Common myeloid progenitor, CD34-positive (primary cell): Measurements from ENCODE around the gene CRTC1.
"Not testable (repeated sequence)": the region's sequence is repeated elsewhere in the genome, so short reads cannot be mapped to it uniquely, and the experiment has no call there.

Experiments
- CTCF ChIA-PET: fragments of 350-600 bp; sonication (Branson Sonifier 250); formaldehyde crosslinking; loops from one replicate; lab custom pipeline; 2021; ENCODE audit warnings: antibody characterized with exemption; lab: Charles Lee
- POLR2A ChIA-PET: fragments of 350-600 bp; sonication (Branson Sonifier 250); formaldehyde crosslinking; loops from one replicate; lab custom pipeline; 2021; ENCODE audit warnings: antibody characterized with exemption; lab: Charles Lee
- DNase-seq, 3 donors: peaks; one replicate each; pipeline versions ENCODE4 v3.0.0 to v3.0.0-alpha.2; 2013
- H3K27ac ChIP-seq, 2 experiments: 1 replicate in 1 of 2; 2 replicates in 1 of 2; pipeline ENCODE4 v1.7.0; 2013; ENCODE audit warnings: inconsistent platforms in 2 of 2, low read length in 2 of 2, mild to moderate bottlenecking in 2 of 2, low read depth in 1 of 2, moderate library complexity in 1 of 2; ENCODE audit not compliant: severe bottlenecking in 2 of 2, insufficient read depth in 1 of 2, poor library complexity in 1 of 2
- H3K27me3 ChIP-seq, 5 experiments: replicated peaks in 2 of 5; 1 replicate in 3 of 5; 2 replicates in 2 of 5; pipeline versions ENCODE4 v1.6.1 to v1.7.0; 2013; ENCODE audit warnings: low read length in 4 of 5, mild to moderate bottlenecking in 2 of 5, moderate library complexity in 2 of 5, inconsistent platforms in 1 of 5; ENCODE audit not compliant: insufficient read depth in 5 of 5, control insufficient read depth in 4 of 5
- H3K36me3 ChIP-seq, 4 experiments: 1 replicate in 2 of 4; 2 replicates in 2 of 4; pipeline versions ENCODE4 v1.6.1 to v1.7.0; 2013; ENCODE audit warnings: low read length in 3 of 4, control low read depth in 1 of 4, mild to moderate bottlenecking in 1 of 4; ENCODE audit not compliant: control insufficient read depth in 4 of 4, insufficient read depth in 4 of 4
- H3K4me1 ChIP-seq, 4 experiments: 1 replicate in 3 of 4; 2 replicates in 1 of 4; pipeline versions ENCODE4 v1.6.1 to v1.7.1; 2013; ENCODE audit warnings: low read length in 3 of 4, mild to moderate bottlenecking in 3 of 4, control low read depth in 1 of 4, inconsistent platforms in 1 of 4, moderate library complexity in 1 of 4; ENCODE audit not compliant: control insufficient read depth in 4 of 4, insufficient read depth in 4 of 4; ENCODE audit errors: control extremely low read depth in 1 of 4
- H3K4me3 ChIP-seq, 7 experiments: 1 replicate in 4 of 7; 2 replicates in 3 of 7; pipeline versions ENCODE4 v1.5.1 to v1.7.0; 2013; ENCODE audit warnings: mild to moderate bottlenecking in 7 of 7, low read length in 6 of 7, moderate library complexity in 6 of 7, inconsistent platforms in 2 of 7, low read depth in 2 of 7, control low read depth in 1 of 7; ENCODE audit not compliant: insufficient read depth in 4 of 7, control insufficient read depth in 1 of 7; ENCODE audit errors: extremely low read depth in 1 of 7
- H3K9me3 ChIP-seq, 5 experiments: 1 replicate in 4 of 5; 2 replicates in 1 of 5; pipeline versions ENCODE4 v1.6.1 to v1.7.1; 2013; ENCODE audit warnings: low read length in 4 of 5, mild to moderate bottlenecking in 2 of 5, inconsistent platforms in 1 of 5, low read depth in 1 of 5, moderate library complexity in 1 of 5; ENCODE audit not compliant: control insufficient read depth in 4 of 5, insufficient read depth in 2 of 5; ENCODE audit errors: control extremely low read depth in 1 of 5
- WGBS: methylation state at CpG from one replicate; pipeline ENCODE4 v1.1.5; 2013; ENCODE audit not compliant: insufficient coverage; 5-methylcytosine and 5-hydroxymethylcytosine counted together

Gene CRTC1

DNA sequence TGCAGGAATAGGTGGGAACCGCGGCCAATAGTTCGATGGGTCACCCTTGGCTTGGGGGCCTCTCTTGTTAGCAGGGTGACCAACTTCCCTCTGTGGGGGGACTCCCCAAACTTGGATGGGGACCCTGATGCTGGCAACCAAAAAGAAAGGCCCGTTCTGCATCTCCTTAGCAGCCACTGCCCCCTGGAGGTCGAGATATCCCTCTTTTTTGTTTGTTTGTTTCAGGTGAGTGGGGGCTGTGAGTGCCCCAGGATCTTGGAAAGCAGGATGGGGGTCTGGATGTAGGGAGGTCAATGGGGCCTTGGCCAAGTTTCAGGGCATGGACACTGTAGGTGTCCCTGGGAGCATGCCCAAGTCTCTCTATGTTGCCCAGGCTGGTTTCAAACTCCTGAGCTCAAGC, 7.7 kb upstream of the CRTC1 start:
- H3K27me3 ChIP-seq: no peaks in the 10 kb centered on the region
- ChIA-PET CTCF (interaction anchor here (0.6 to 1.9 kb wide), 13 partner anchors 10 to 225 kb away, joined by 3 to 9 read pairs (median 4); no protein-coding TSS in a partner anchor), POLR2A (no interaction called here)
- DNase-seq: peak; percentile 47 to 67 (median 62)
- no peak overlapping the region for H3K4me3 ChIP-seq
- 53% methylated on average over 4 of the region's 5 CpGs for WGBS
- H3K27ac ChIP-seq: no peak overlapping the region
- peaks cover 0 to 3% (median under 1%) of the 10 kb centered on the region in 4 experiments for H3K36me3 ChIP-seq
- H3K9me3 ChIP-seq: no peaks in the 10 kb centered on the region
- peaks cover 0 to 9% (median 0%) of the 10 kb centered on the region in 4 experiments for H3K4me1 ChIP-seq

DNA sequence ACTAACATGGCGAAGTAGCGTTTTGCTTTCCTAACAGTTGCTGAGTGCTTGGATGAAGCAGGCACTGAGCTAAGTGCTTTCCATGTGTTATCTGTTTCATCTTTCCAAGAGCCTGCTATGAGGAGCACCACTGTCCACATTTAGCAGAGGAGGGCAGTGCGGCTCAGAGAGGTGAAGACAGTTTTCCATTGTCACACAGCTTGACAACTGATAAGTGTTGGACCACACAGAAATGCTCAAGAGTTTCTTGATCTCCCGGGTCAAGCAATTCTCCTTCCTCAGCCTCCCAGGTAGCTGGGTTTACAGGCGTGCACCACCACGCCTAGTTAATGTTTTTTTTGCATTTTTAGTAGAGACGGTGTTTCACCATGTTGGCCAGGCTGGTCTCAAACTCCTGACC, 6.8 kb upstream of the CRTC1 start:
- no peaks in the 10 kb centered on the region for H3K9me3 ChIP-seq
- no peak overlapping the region for H3K4me3 ChIP-seq
- DNase-seq: no peak
- H3K4me1 ChIP-seq: peaks cover 0 to 9% (median 0%) of the 10 kb centered on the region in 4 experiments
- POLR2A ChIA-PET: no interaction called here
- CTCF ChIA-PET: interaction anchor here (0.7 to 1.9 kb wide), 12 partner anchors 11 to 226 kb away, joined by 3 to 9 read pairs (median 4); no protein-coding TSS in a partner anchor
- H3K27me3 ChIP-seq: no peaks in the 10 kb centered on the region
- no peak overlapping the region for H3K27ac ChIP-seq
- 93% methylated on average over 7 of the region's 7 CpGs for WGBS
- H3K36me3 ChIP-seq: peaks cover 0 to 2% (median under 1%) of the 10 kb centered on the region in 4 experiments

DNA sequence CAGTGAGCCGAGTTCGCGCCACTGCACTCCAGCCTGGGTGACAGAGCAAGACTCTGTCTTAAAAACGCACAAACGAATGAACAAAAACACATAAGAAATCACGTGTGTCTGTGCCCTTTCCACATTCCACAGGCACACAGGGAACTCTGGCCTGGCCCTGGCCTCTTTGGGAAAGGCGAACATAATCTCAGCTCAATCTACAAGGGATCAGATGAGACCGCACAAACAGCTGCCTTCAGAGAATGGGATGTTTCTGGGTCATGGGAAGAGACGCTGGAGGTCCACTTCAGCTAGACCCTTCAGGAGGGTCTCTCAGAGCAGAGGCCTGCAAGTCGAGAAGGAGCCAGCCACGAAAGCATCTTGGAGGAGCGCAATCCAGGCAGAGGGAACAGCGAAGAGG, 6.3 kb upstream of the CRTC1 start:
- no peaks in the 10 kb centered on the region for H3K27me3 ChIP-seq
- POLR2A ChIA-PET: no interaction called here
- no peak for DNase-seq
- H3K4me3 ChIP-seq: no peak overlapping the region
- CTCF ChIA-PET: interaction anchor here (0.7 to 1.9 kb wide), 11 partner anchors 11 to 226 kb away, joined by 3 to 9 read pairs (median 4); no protein-coding TSS in a partner anchor
- no peak overlapping the region for H3K27ac ChIP-seq
- peaks cover 0 to 9% (median 0%) of the 10 kb centered on the region in 4 experiments for H3K4me1 ChIP-seq
- H3K9me3 ChIP-seq: no peaks in the 10 kb centered on the region
- no peaks in the 10 kb centered on the region for H3K36me3 ChIP-seq
- WGBS: 99% methylated on average over 9 of the region's 13 CpGs

DNA sequence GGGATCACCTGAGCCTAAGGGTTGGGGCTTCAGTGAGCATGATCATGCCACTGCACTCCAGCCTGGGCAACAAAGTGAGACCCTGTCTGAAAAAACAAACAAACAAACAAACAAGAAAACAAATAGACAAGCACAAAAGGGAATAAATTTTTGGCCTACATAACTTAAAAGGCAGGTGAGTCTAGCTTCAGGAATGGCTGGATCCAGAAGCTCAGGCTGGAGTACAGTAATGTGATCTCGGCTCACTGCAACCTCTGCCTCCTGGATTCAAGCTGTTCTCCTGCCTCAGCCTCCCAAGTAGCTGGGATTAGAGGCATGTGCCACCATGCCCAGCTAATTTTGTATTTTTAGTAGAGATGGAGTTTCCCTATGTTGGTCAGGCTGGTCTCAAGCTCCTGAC, 3.3 kb upstream of the CRTC1 start:
- peaks cover 0 to 26% (median 14%) of the 10 kb centered on the region in 4 experiments for H3K4me1 ChIP-seq
- CTCF ChIA-PET, H3K27ac ChIP-seq, H3K4me3 ChIP-seq, H3K36me3 ChIP-seq, POLR2A ChIA-PET, H3K27me3 ChIP-seq, DNase-seq, H3K9me3 ChIP-seq: not testable (repeated sequence)
- 100% methylated on average over 1 of the region's 1 CpG for WGBS

DNA sequence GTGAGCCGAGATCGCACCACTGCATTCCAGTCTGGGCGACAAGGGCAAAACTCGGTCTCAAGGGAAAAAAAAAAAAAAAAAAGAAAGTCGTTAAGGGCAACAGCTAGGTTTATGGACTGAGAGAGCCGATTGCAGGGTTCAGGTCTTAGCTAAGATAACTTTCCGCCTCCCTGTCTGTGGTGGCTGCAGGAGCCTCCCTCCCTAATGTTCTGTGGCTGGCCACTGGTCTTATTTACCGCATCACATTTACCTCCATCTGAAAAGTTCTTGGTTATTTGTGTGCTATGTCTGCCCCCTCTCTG, 722 bp upstream of the CRTC1 start:
- Histone ChIP-seq H3K27me3 (no peaks in the 10 kb centered on the region), H3K4me1 (peaks cover 0 to 25% (median 14%) of the 10 kb centered on the region in 4 experiments), H3K27ac (no peak overlapping the region), H3K36me3 (no peaks in the 10 kb centered on the region), H3K4me3 (peak overlapping the region in 6 of 7 experiments; percentile 65 to 83 (median 74)), H3K9me3 (no peaks in the 10 kb centered on the region)
- WGBS: 86% methylated on average over 4 of the region's 8 CpGs
- ChIA-PET CTCF (interaction anchor here (0.7 to 2.7 kb wide), 4 partner anchors 11 to 186 kb away, joined by 3 to 6 read pairs (median 4); no protein-coding TSS in a partner anchor), POLR2A (no interaction called here)
- no peak for DNase-seq

DNA sequence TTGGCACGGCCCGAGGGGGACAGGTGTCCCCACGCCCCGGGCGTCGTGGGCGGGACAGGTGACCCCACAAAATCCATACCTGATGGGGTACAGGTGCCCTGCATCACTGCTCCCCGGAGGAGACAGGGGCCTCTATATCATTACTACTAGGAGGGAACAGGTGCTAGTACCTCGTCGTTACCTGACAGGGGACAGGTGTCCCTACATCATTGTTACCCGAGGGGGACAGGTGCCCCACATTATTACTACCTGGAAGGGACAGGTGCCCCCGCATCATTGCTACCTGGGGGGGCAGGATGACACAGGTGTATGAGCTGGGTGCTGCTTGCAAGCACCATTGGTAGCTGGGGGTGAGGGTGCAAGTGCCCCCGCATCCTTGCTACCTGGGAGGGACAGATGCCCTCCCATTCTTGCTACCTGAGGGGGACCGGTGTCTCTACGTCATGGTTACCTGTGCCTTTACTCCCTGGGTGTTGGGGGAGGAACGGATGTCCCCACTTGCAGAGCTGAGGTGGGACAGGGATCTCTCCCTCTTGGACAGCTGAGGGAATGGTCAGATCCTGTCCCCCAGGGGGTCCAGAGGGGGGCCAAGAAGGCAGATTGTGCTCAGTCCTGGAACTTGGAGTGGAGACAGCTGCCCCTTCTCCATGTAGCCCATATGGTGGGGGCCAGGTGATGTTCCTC, 620 bp downstream of the CRTC1 start:
- Histone ChIP-seq H3K4me3 (peak overlapping the region; percentile 28 to 83 (median 71)), H3K9me3 (no peaks in the 10 kb centered on the region), H3K27me3 (no peaks in the 10 kb centered on the region), H3K4me1 (peaks cover 0 to 17% (median 14%) of the 10 kb centered on the region in 4 experiments), H3K36me3 (no peaks in the 10 kb centered on the region), H3K27ac (no peak overlapping the region)
- 28% methylated on average over 7 of the region's 16 CpGs for WGBS
- ChIA-PET CTCF (interaction anchor here (0.5 to 1.5 kb wide), 2 partner anchors 9 to 79 kb away, joined by 3 read pairs; no protein-coding TSS in a partner anchor), POLR2A (no interaction called here)
- no peak for DNase-seq

DNA sequence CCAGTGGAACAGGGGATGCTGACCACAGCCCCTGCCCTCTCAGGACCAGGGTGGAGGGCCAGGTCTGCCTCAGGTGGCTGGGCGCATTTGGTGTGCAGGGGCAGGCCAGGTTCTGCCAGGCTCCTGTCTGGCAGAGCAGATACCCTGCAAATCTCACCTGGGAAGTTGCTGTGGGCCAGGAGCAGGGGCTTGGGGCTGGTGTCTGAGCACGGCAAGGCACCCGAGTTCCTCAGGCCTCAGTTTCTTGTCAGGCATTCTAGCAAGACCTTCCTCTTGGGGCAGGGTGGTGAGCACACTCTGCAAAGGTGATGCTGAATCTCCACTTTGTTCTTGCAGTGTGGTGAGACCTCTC, 1.1 kb downstream of the CRTC1 start:
- ChIA-PET CTCF (interaction anchor here (0.5 to 1.5 kb wide), 2 partner anchors 10 to 79 kb away, joined by 3 read pairs; no protein-coding TSS in a partner anchor), POLR2A (no interaction called here)
- no peaks in the 10 kb centered on the region for H3K9me3 ChIP-seq
- no peak for DNase-seq
- 100% methylated on average over 3 of the region's 3 CpGs for WGBS
- H3K36me3 ChIP-seq: no peaks in the 10 kb centered on the region
- H3K27ac ChIP-seq: no peak overlapping the region
- H3K4me1 ChIP-seq: peaks cover 0 to 17% (median 14%) of the 10 kb centered on the region in 4 experiments
- H3K4me3 ChIP-seq: peak overlapping the region in 3 of 7 experiments; percentile 71 to 83 (median 73)
- H3K27me3 ChIP-seq: no peaks in the 10 kb centered on the region
